ENCODE data around the gene RUNDC3A.

GRCh38 chr17:44283344-44284023, 24.9 kb upstream of the RUNDC3A start:
- TF ChIP-seq POLR2A (IDR thresholded peaks at IDR 0.05; ENCODE audit: low read depth, low read length), result no peak
- no peak for TF ChIP-seq TAF1 (IDR thresholded peaks at IDR 0.05; ENCODE audit: low read depth, low read length)
- no peak for TF ChIP-seq POLR2AphosphoS5 (IDR thresholded peaks at IDR 0.05; ENCODE audit: low read depth, low read length)
- TF ChIP-seq SPI1 (IDR thresholded peaks at IDR 0.05; ENCODE audit: low read depth, low read length), result no peak
- TF ChIP-seq PAX5 (IDR thresholded peaks at IDR 0.05; ENCODE audit: insufficient read depth, low read length, severe bottlenecking), result no peak
- TF ChIP-seq POU2F2 (IDR thresholded peaks at IDR 0.05; ENCODE audit: low read depth, low read length), result no peak
